Stimulated activated CD8-positive, alpha-beta memory T cell treated with anti-CD3 and anti-CD28 coated beads, Interleukin-2, amount 100 ng/mL, for 1 hour (primary cell): ENCODE data around the gene IKZF1.

ENCODE experiments used
- DNase-seq, 2 donors: peaks; one replicate each; pipeline ENCODE4 v3.0.0-alpha.2; 2020; ENCODE audit warnings: low read depth in 2 of 2

IKZF1 gene

DNA sequence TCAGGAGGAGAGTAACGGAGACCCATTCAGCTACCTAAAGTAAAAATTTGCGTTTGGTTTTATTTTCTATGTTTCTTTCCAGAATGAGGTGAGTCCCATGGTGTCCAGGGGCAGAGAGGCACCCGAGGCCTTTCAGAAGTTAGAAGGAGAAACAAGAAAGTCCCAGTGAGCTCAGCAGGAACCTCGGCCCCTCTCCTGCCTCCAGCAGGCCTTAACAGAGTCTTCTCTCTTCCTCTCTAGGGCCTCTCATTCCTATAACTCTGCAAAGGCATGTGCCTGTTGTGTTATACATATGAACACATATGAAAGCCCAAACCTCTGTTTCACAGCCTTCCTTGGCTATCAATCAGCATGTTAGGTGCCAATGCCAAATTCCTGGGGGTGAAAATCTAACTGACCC lies 20.8 kb upstream of the IKZF1 start:
- no peak for DNase-seq

- no peak for DNase-seq
Measured at GRCh38 chr7:50284296-50284695, 20.2 kb upstream of the IKZF1 start.

DNA sequence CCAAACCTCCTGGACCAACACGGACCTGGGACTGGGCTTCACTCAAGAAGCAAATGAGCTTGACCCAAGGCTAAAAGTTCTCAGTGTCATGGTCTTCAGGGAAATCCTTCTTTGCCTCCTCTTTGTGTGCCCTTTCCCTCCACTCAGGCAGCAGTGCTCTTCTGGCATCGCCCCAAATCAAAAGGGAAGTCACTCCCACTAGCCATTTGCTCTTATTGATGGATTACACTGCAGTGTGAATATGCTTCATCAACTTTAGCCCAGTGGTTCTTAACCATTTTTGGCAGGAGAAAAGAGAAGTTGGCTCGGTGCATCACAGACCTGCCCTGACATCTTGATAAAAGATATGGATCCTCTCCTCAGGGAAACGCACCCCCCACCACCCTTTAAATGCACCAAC lies 19.2 kb upstream of the IKZF1 start:
- DNase-seq = no peak

DNA sequence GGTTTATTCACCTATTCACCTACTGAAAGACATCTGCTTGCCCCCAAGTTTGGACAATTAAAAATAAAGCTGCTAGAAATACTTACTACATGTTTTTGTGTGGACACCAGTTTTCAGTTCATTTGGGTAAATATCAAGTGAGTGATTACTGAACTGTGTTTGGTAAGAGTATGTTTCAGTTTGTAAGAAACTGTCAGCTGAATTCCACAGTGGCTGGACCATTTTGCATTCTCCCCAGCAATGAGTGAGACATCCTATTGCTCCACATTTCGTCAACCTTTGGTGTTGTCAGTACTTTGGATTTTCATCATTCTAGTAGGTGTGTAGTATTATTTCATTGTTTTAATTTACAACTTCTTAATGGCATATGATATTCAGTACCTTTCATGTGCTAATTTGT lies 17.4 kb upstream of the IKZF1 start:
- DNase-seq = no peak

DNA sequence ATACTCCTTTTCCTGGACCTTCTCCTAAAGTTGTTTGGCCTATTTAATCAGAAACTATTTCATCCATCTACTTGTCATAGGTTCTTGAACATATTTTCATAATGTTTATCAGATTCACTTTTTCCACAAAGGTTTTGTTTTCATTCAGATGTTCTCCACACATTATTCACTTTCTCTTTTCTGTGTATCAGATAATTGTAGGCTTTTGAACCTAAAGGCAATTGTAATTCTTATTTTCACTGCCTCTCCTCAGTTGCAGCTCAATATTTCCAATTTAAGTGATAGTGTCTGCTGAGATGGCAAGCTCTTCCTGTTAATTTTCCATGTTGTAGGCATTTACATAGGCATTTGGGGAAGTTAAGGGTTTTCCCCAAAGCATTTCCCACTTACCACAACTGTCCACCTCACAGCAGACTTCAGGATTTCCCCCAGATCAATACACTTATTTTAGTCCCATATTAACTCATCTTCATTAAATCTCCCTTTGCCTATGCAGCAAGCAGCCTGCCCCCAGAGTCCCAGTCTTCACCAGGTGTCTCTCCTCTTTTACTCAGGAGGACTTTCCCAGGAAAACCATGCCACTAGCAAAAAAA lies 12.3 kb upstream of the IKZF1 start:
- no peak for DNase-seq

DNA sequence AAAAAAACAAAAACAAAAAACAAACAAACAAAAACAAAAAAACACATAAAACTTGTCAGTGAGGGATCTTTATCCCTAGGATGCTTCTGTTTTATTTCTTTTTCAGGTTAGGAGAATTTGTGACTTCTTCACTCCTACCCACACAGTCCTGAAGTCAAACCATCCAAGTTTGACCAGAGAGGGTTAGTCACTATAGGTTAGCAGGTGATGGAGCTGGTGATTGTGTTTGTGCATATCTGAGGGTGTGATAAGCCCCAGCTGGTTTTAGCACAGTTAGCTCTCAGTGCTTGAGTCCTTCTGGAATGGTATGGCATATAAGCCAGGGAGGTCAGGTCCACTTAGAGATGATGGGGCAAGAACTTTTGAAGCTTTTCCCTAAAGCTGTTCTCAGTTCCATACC lies 11.8 kb upstream of the IKZF1 start:
- DNase-seq = no peak

DNA sequence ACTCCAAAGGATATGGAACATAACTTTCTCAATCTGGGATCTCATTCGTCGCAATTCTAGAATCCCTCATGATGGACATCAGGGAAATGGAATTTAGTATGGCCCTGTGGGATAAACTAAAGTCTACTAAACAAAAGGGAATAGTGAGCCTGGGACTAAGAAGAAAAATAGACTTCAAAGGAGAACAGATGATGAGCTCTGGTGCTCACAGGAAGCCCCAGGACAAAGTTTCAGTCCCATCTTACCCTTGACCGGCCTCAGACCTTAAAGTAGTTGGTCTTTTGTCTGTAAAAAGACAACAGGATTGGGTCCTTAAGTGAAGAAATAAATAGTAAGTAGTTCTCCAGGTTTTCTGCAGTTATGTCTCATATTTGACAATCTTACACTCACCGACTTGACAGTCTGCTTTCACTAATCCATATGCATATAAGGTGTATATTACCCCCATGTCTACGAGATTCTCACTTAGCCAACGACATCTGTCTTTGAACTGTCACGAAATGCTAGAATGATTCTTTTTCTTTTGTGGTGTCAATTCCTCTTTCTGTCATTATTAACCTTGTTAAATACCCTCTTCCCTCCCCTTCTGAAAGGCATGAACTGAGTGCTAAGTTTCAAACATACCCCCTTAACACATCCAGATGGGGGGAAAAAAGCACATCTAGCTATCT lies 10.9 kb upstream of the IKZF1 start:
- no peak for DNase-seq

DNA sequence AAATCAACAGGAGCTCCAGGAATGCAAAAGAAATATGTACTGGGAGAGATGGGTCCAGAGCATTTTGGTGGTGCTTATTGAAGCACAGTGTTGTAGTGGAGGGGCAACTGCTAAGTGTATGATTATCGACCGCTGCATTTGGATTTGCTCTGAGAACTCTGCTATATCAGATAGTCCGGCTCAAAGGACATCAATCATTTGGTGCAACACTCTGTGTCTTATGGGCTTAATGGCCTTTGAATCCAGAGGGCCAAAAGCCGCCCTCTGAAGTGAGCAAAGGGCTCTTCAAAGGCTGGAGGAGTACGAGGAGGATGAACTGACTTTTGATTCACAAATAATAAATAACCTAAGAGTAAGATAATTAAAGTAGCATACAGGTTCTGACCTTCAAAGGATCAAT lies 9.4 kb upstream of the IKZF1 start:
- DNase-seq = no peak

DNA sequence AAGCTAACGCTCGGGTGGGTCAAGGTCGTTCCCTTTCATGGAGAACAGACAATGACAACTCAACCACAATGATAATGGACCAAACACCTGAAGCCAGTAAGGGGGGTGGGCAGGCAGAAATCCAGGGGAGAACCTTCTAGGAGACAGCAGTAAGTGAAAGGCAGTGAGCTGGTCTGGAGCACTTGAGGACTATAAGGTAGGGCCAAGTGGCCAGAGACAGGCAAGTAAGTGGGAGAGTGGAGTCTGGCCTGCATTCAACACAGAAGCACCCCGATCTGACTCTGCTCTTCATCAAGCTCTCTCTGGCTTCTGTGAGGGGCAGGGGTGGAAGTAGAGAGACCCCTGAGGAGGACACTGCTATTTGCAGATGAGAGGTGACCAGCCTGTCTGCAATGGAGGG lies 7.7 kb upstream of the IKZF1 start:
- DNase-seq = no peak

DNA sequence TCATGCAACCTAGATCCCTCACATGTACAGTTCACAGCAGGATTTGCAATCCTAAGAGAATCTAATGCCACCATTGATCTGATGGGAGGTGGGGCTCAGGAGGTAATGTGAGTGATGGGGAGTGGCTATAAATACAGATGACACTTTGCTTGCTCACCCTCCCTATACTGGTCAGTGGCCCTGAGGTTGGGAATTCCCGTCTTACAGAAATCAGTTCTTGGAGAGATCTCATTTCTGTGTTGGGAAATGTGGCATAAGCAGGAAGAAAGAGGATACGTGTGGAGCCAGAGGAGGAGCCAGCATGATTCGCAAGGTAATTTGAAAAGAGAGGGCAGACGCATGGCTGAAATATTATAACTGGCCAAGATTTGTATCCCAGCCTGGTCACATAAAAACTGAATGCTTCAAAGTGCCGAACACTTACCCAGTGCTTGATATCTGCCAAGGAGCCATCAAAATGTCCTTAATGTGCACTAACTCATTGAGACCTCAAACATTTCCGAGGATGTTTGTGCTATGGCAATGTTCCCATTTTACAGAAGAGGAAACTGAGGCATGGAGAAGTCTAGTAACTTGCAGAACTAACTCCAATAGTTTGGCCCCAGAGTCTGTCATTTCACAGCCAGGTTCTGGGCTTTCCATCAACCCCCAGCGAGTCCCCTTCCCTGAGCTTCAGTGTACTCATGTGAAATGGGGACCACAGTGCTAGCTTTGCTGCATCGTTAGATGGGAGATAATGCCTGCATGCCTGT lies 5.5 kb upstream of the IKZF1 start:
- DNase-seq = no peak

- DNase-seq = no peak
Measured at GRCh38 chr7:50300336-50300735, 4.2 kb upstream of the IKZF1 start.

- no peak for DNase-seq
Measured at GRCh38 chr7:50302486-50303334, 1.8 kb upstream of the IKZF1 start.

- no peak for DNase-seq
Measured at GRCh38 chr7:50303335-50304128, 984 bp upstream of the IKZF1 start.

DNA sequence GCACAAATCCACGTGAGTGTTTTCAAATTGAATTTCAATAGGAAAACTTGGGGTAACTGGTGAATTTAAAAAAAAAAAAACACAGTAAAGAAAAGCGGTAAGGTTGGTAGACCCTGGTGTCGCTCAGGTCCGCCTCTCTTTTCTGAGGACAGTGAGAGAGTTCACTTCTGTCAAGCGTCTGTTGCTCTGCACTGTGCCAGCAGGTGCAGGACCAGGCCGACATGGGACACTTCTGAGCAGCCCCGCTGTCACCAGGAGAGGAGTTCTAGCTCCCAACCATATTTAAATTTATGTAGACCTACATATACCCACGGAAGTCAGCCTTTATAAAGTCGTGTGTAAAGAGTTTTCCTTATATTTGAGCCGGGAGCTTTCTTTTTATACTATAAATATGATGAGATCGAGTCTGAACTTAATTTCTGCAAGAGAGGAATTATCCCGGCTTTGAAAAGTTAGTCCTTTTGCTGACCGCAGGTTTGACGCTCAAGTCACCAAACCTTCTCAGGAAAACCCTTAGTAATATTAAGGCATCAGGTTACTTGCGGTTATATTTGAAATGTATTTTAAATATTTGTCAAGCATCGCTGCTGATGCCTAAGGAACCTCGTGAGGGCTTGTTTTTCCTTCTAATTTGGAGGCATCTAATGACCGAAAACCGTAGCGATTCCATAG lies 531 bp downstream of the IKZF1 start:
- peak in 1 of 2 donors; percentile 47 for DNase-seq

- DNase-seq = no peak
Measured at GRCh38 chr7:50305583-50306493, 1.3 kb downstream of the IKZF1 start.

- DNase-seq = no peak
Measured at GRCh38 chr7:50306494-50307367, 2.2 kb downstream of the IKZF1 start.

GRCh38 chr7:50307368-50308032 lies 3.0 kb downstream of the IKZF1 start:
- DNase-seq = peak in 1 of 2 donors; percentile 59

DNA sequence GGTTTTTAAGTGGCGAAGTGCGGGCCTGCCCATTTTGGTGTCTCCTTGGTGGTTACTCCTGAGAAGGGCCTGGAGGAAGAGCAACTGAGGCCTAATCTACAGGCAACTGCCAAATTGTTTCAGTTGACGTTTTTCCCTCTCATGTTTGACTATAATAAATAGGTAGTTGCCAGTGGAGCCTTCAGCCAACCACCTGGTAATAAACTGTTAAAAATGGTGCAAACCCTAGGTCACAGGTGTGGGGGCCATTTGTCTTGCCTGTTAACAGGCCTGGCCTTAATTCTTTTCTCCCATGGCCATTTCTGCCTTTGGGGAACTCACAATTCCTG lies 3.7 kb downstream of the IKZF1 start:
- no peak for DNase-seq
